Activated gamma-delta T cell treated with Interleukin-2 at 50 U/mL for 16 hours (primary cell): ENCODE measurements around the gene PSMD2.

Experiments used
- DNase-seq: peaks from one replicate; pipeline ENCODE4 v3.0.0-alpha.2; 2020

The PSMD2 gene

DNA sequence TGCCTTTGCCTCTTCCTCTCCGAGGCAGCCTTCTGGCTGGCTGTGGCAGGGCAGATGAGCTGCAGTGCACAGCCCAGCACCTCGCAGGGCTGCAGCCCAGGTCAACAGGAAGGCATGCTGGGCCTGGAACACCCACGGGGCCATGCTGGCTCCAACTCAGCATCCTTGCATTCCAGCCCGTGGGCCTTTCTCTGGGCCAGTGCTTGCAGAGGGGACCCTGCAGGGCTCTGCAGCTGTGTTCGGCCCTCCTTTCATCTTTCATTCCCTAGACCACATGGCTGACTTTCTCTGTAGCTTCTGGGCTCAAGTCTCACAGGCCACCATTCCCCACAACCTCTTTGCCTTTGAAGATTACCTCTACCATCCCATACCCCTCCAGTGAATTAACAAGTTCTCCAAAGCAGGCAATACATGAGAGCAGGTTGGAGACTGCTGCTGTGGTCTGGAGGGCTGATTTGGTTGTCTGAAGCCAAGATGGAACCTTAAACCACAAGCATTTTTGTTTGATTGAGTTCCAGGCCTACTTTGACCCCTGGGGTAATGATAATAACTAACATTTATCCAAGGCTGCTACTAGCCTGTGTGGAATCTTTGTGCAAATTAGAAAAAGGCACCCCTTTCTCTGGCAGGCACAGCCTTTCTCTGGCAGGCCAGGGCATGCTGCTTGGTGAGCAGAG, 44.3 kb downstream of the PSMD2 start:
- DNase-seq: no peak

DNA sequence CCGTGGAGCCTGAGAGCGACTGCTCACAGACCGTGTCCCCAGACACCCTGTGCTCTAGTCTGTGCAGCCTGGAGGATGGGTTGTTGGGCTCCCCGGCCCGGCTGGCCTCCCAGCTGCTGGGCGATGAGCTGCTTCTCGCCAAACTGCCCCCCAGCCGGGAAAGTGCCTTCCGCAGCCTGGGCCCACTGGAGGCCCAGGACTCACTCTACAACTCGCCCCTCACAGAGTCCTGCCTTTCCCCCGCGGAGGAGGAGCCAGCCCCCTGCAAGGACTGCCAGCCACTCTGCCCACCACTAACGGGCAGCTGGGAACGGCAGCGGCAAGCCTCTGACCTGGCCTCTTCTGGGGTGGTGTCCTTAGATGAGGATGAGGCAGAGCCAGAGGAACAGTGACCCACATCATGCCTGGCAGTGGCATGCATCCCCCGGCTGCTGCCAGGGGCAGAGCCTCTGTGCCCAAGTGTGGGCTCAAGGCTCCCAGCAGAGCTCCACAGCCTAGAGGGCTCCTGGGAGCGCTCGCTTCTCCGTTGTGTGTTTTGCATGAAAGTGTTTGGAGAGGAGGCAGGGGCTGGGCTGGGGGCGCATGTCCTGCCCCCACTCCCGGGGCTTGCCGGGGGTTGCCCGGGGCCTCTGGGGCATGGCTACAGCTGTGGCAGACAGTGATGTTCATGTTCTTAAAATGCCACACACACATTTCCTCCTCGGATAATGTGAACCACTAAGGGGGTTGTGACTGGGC, 45.7 kb downstream of the PSMD2 start:
- DNase-seq: no peak

DNA sequence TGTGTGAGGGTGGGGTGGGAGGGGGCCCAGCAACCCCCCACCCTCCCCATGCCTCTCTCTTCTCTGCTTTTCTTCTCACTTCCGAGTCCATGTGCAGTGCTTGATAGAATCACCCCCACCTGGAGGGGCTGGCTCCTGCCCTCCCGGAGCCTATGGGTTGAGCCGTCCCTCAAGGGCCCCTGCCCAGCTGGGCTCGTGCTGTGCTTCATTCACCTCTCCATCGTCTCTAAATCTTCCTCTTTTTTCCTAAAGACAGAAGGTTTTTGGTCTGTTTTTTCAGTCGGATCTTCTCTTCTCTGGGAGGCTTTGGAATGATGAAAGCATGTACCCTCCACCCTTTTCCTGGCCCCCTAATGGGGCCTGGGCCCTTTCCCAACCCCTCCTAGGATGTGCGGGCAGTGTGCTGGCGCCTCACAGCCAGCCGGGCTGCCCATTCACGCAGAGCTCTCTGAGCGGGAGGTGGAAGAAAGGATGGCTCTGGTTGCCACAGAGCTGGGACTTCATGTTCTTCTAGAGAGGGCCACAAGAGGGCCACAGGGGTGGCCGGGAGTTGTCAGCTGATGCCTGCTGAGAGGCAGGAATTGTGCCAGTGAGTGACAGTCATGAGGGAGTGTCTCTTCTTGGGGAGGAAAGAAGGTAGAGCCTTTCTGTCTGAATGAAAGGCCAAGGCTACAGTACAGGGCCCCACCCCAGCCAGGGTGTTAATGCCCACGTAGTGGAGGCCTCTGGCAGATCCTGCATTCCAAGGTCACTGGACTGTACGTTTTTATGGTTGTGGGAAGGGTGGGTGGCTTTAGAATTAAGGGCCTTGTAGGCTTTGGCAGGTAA, 46.5 kb downstream of the PSMD2 start:
- no peak for DNase-seq

DNA sequence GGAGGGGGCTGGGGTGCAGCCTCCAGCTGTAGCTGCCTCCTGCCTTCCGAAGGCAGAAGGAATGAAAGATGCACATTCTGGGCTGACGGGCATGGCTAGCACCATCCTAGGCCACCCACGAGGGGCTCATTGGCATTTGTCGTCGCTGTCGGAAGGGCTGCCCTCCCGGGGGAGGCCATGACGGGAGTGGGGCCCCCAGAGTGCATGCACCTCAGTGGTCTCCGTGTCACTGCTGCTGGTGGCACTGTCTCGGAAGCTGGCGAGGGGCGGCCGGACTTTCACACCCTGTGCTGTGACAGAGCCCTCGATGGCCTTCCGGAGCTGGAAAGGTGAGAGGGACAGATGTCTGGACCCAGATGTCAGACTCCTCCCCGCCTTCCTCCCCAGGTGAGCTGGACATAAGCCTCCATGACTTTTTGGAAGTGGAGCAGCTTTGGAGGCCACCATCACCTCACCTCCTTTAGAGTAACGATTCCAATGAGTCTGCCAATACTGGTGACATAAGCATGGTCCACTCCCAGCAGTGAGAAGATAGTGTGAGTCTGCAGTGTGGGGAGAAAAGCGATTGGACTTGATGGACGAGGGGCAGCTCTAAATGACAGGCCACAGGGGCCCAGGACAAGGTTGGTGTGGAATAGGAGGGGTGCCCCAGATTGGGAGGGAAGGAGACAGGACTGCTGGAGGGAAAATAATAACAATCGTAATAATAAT, 47.6 kb downstream of the PSMD2 start:
- no peak for DNase-seq

DNA sequence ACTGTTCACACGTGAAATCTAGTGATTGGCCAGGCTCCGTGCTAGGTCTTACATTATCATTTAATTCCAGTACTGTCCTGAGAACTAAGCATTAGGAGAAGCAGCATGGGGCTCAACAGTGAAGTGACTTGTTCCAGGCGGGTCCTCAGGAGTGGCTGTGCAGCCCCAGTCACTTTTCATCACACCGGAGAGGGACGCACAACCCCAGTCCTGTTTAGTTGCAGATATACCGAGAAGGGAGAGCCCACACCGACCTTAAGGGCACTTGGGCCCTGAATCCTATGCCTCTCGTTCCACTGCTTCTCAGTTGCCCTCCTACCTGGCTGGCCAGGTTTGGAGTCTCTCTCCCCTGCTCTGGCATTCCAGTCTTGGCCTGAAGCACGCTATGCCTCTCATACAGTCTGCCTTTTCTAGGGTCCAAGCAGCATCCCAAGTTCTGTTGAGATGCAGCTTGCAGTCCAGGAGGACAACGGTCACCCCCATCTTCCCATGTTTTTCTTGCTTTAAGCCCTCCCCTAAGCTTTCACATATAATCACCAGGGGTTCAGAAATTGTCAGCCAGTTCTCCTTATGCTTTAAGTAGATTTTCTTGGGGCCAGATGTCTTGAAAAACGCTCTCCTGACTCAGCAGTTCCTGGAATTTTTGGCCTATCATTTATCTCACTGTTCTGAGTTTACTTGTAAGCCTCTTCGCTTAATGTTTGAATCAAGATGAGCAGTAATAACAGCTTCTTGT, 48.4 kb downstream of the PSMD2 start:
- DNase-seq: no peak

DNA sequence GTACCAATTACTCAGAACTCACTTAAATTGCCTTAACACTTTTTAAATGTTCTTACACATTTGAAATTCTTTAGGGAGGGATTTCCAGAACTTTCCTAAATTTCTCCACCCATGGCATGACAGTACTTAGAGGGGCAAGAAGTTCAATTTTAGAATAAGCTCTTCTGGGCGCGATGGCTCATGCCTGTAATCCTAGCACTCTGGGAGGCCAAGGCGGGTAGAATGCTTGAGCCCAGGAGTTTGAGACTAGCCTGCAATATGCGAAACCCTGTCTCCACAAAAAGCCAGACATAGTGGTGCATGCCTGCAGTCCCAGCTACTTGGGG, 49.0 kb downstream of the PSMD2 start:
- DNase-seq: no peak

DNA sequence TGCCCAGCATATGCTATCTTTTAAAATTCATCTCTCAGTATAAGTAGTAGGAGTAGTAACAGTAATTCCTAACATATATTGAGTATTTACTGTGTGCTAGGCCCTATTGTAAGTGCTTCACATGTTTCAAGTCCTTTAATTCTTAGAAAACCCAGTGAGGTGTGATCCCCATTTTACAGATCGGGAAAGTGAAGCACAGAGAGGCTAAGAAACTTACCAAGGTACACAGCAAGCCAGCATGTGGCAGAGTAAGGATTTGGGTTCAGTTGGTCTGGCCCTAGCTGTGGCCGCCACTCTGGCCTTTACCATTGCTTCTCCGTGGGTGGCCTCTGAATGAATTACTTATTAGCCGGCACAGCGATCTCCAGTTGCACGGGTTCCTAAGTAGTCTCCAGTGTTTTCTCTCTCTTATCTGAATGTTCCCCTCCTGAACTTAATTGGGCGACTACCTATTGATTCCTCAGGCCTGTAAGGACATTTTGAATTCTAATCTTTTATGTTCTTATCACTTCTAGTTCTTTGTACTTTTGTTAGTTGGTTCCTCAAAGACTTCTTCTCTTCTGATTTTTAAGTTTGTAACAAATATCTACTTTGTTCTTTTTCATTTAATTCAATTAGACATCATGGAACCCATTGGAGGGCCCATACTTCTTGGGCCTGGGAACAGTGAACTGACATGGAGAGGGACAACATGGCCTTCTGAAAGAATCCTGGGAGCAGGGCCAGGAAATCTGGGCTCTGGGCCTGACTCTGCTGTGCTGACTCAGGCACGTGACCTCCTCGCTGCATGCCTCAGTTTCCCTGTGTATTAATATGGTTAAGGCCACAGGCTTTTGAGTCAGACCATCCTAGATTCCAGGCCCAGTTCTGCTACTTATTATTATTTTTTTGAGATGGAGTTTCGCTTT, 50.8 kb downstream of the PSMD2 start:
- no peak for DNase-seq

DNA sequence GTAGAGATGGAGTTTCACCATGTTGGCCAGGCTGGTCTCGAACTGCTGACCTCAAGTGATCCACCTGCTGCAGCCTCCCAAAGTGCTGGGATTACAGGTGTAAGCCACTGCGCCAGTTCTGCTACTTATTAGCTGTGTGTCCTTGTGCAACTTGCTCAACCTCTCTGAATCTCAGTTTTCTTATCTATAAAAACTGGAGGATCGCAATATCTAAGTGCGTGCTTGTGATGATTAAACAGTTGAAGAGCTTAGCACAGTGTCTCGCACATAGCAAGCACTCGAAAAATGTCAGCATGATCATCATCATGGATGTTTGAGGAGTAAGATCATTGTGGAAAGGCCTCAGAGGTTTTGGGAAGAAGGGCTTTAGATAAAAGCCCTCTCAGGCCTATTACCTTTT, 51.6 kb downstream of the PSMD2 start:
- DNase-seq: no peak

DNA sequence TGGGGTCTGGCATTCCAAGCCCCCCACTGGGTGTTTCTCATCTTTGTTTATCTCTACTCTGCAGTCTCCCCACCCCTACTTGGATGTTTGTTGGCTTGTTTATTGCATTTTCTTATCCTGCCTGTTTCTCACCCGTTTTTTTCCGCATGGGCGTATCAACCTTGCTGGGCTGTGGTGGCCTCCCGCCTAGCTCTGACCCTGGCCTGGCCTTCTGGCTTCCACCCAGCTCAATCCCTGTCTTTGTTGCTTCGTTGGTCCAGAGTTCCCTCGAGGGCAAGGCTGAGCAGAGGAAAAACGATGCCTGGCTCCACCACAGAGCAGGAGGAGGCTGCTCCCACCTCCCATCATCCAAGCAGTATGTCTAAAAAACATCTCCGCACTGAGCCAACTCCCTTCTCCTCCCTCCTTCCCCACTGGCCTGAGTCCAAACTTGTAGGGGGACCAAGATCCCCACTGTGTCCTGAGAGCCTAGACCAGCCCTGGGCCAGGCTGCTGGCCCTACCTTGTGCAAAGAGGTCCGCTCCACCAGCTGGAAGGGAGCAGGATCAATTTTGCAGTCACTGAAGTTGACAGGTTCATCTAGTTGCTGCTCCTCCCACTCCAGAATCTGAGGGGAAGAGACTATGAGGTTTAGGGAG, 52.6 kb downstream of the PSMD2 start:
- DNase-seq: no peak

DNA sequence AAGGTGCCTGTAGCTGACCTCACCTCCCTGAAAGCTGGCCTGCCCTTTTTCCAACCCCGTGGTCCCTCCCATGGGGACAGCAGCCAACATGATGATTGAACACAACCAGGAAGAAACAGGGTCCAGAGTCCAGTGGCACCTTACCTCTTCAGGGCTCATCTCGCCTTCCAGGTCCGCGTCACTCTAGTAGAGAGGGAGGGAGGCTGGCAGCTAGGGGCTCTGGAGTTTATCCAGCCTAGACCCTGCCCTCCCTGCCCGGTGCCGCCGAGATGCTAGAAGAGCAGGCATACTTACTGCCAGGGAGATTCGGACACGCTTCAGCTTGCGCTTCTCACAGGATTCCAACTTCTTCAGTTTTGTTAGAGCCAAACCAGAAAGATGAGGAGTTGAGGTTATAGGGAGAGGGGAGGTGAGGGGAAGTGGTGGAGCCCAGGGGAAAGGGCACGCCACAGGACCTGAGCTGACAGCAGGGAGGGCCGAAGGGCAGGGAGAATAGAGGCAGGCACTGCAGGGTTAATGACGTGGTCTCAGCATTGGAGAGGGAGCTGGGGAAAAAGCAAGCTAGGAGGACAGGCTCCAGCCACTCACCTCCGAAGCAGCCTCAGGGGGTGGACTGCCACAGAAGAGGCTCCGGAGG, 53.2 kb downstream of the PSMD2 start:
- DNase-seq: no peak

DNA sequence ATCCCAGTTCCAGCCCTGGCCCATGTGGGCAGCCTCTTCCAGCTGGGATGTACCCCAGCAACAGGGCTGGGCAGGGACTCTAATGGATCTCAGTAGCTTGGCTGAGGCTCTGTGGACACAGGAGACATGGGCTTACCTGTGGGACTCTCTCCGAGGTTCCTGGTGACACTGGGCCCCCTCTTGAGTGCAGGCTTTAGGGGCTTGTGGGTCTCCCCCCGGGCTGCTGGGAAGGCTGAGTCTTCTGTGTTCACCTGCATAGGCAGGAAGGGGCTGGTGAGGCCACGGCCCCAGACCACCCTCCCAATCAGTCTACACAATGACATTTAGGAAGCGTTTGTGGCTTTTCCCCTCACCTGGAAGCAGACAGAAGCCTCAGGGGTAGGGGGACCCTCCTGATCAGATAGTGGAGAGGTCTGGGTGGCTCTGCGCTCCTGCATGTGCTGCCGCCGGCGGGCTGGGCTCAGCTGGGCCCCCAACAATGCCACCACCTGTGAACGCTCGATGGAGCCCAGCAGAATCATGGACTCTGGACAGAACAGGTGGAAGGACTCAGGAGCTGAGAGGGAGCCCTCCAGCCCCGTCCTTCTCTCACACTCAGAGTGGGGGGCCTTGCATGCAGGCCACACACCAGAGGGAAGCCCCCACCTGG, 54.0 kb downstream of the PSMD2 start:
- DNase-seq: no peak

DNA sequence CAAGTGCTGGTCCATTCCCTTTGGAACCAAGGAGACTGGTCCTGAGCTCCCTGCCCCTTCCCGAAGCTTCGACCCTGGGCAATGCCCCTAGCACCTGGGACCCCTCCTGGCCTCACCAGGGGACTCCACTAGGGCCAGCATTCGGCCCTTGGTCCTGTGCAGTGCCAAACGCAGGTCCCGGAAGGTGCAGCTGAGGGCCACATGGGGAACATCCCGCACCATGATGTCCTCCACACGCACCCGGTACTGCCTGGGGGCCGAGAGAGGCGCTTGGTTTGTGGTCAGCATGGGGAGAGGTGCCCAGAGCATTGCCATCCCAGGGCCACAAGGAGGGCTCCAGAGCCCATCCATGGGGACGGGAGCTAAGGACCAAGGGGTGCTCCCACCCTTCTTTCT, 54.5 kb downstream of the PSMD2 start:
- no peak for DNase-seq

DNA sequence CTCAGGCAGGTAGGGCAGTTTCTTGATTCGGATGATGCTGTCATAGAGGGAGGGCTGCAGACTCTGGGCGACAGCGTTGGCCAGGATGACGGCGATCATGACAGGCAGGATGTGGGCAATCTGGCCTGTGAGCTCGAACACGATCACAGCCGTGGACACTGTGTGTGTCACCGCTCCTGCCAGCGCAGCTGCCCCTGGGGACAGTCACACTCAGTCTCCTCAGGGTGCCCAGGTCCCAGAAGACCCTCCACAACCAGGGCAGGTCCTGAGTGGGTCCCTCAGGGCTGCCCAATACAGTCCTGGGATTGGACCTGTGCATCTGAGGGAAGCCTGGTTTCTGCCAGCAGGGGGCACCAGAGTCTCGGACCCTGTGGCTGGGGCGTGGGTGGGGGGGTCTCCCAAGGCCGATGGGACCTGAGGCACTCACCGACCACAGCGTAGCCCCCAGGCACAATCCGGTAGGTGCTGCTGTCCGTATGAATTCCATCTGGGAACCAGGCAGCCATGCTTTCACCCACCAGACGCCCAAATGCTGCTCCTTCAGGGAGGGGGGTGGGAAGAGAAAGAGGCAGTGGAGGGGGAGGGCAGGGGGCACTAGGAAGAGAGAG, 55.2 kb downstream of the PSMD2 start:
- DNase-seq: peak; percentile 65

DNA sequence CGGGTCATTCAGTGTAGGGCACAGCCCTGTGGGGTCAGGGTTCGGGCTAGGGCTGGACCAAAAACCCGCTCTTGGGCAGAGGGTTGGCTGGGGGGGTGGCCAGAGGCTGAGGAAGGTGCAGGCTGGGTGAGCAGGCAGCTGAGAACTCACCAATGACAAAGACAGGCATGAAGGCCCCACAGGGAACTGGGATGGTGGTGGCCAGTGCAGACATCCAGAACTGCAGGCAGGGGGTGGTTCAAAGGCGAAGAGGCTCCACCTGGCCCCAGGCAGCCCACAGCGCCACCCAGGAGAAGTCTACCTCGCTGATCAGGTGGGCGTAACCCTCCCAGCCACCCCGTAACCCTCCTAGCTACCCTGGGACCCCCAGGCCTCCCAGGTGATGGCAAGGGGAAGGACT, 55.7 kb downstream of the PSMD2 start:
- DNase-seq: no peak

DNA sequence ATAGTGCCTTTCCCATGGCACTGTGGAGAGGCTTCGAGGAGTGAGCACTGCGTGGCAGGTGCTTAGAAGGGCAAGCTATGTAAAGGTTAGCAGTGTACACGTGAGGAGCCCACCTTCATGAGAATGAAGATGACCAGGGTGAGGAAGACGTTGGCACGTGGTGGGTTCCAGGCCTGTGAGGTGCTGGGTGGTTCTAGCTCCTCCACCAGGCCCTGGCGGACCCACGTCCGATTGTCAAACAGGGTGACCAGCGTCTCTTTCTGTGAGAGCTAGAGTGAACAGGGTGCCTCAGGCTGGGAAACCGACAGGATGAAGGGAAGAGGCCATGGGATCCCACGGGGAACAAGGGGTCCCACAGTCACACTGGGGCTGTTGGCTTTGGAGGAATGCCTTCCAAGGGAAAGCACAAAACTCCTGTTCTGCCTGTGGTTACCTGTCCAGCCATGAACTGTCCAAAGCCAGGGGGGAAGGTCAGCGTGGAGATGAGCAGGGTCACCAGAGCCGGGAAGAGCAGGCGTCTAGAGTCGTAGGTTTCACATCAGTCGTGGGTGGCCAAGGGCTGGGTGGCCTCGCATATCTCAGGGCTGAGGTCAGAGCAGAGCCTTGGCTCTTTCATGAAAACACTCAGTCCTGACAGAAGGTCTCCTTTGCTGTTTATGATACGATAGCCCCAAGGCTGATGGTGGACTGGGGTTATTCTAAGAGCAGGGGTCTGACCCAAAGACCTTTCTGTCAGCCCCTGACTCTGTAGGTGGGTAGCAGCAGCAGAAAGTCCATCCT, 56.4 kb downstream of the PSMD2 start:
- no peak for DNase-seq

DNA sequence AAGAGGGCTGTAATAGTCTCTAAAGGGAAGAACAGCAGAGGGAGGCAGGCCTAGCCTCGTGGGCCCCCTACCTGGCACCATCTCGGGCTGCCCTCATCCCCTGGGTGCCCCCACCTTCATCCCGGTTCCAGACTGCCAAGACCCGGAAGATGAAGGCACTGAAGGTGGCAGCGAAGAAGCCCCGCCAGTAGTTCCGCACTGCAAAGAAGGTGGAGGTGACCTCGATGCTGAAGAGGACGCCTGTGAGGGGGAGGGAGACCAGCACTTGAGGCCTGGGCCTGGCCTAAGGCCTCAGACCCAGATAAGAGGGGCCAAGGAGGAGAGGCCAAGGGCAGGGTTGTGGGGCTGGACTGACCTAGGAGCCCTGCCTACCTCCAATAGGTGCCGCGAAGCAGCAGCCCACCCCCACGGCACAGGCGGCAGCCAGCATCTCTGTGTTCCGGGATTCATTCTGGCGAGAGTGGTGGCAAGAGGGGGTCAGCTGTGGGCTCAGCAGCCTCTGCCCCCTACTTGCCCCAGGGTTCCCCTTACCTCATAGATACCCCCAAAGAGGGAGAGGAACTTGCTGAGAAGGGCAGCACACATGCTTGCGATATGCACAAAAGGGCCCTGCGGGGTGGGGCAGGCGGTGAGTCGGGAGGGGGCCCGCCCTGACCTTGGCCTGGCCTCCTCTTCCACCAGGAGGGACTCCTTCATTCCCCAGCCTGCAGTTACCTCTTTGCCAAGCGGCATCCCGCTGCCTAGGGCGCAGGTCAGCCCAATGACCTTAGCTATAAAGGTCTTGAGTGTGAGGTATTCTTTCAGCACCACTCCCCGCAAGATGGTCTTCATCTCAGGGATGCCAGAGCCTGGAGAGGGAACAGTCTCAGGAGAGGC, 58.4 kb downstream of the PSMD2 start:
- DNase-seq: no peak

DNA sequence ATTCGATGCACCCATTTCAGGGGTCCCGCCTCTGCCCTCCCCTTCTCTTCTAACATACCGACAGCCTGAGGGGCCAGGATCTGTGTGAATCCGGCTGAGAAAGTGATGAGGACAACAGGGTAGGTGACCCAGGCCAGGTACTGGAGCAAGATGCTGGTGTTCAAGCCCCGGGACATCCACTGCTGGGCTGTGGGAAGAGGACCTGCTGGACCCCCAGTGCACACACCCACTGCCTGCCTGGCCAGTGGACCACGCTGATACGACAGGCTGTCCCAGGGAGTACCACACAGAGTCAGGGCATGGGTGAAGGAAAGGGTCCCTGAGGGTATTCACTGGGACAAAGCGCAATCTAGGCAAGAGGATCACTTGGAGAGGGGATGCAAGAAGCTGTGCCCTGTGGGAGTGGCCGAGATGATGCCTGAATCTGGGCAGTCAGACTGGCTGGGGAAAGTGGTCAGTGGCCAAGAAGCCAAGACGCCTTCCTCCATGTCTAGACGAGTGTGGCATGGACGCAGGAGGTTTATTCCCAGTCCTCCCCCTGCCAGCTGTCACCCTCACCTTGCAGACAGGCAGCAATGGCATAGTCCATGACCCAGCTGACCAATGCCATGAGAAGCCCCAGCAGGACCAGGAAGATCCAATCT, 59.2 kb downstream of the PSMD2 start:
- no peak for DNase-seq
